ENCODE results near the gene NLRP14.

The NLRP14 gene

DNA sequence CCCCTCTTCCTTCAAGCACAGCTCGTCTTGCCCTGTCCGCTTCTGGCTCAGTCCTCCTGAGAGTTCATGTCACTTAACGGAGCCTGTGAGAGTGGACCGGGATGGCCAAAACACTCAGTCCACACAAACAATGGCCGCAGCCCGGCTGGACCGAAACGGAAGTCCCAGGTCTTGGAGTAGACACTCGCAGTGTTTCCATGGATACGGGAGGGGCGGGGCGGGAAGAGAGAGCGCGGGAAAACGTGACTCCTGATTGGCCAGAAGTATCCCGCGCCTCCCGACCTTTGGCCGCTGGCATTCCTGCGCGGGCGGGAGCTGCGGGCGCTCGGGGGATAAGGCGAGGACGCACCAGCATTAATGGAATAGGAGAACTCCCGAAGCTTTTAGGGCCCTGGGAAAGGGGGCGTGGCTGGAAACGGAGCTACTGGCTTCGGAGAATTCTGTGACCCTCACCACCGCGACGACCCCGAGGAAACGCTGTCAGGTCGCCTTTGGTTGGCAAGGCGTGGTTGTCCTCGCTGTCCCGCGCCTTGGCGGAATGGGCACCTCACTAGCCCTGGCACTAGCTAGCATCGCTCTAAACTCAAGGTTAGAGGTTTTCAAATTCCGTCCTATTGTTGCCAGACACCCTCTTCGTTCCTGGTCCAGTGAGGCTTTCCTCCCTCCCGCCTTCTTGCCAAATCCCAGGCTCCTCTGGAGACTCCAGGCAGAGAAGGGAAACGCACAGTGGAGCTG is at the start of gene NLRP14, which contains the start of gene ZNF214:
NLRP14 (plus strand) TSS at position 297 of the 735 bp plus-strand sequence. CDS start 18,108 bp downstream, outside the sequence.
ZNF214 (minus strand) TSS at position 164 of the 735 bp plus-strand sequence. CDS start 17,511 bp downstream, outside the sequence.
- no peak for DNase-seq

DNA sequence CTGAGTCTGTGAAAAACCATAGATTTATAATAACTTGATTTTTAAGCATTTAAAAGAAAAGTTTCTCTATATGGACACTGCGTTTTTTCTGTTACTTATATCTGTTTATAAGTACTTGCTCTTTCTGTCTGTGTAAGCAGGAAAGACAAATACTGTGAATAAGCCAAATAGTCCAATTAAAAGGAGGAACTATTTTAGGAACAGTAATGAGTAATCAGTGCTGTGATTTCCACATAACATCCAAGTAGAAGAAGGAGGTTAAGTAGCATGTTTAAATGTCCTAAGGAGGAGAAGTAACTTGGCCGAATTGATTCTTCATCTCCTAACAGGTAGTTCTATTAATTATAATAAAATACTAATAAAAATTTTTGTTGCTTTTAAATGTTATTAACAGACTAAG is 40.9 kb upstream of the NLRP14 start:
- DNase-seq: no peak

DNA sequence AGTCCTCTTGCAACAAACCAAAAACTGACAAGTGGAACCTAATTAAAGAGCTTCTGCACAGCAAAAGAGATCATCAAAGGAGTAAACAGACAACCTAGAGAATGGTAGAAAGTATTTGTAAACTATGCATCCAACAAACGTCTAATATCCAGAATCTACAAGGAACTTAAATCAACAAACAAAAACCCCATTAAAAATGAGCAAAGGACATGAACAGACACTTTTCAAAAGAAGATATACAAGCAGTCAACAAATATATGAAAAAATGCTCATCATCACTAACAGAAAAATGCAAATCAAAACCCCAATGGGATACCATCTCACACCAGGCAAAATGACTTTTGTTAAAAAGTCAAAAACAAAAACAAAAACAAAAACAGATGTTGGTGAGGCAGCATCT is 33.8 kb upstream of the NLRP14 start:
- no peak for DNase-seq

GRCh38 chr11:6988506-6988905 is 31.8 kb upstream of the NLRP14 start:
- DNase-seq: no peak

DNA sequence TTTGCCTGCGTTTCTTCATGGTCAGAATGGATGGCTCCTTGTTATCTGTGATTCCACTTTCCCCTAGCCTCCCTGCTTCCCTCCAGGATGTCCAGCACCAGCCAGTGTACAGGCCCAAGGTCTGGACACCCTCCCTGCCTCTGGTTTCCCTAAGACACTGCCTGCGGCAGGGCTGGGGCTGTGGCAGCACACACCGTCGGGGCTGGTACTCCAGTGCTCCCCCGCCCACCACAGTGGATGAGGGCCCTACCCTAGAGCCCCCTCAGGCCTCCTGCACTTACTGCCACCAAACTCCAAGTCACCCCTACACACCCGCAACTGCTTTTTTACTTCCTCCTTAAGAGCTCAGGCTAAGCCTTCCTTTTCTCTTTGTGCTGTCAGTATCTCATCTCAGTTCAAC is 29.1 kb upstream of the NLRP14 start:
- no peak for DNase-seq

DNA sequence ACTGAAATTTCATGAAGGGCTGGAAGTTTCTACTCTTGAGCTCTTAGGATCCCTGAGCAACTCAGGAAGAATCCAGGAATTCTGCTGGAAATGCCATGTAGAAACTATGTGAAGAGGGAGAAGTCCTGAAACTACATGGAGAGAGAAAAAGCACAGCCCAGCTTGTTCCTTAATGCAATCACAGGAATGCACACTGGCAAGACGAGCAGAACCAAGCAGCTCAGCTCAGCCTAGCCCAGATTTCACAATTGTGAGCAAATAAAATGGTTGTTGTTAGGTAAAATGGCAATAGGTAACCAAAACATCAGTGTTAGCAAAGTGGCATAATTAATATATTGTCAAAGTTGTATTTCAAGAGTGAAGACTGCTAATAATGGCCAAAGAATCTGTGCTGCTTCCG is 28.3 kb upstream of the NLRP14 start:
- DNase-seq: no peak

- DNase-seq: no peak
Measured at GRCh38 chr11:6992457-6993417, 27.5 kb upstream of the NLRP14 start.

DNA sequence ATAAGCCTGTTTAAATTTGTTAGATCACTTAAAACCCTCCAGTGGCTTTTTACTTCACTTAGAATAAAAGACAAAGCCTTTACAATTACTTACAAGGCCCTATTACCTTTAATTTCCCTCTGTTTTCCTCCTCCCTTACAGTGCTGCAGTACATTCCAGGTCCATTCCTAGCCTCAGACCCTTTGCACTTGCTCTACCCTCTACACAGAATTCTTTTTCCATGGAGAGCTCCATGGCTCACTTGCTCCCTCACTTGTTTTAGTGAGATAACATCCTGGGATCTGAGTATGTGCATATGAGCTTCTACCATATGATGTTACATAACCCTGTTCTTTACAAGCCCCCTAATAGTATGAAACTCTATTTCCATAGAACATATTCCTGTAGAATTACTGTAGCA is 24.6 kb upstream of the NLRP14 start:
- no peak for DNase-seq

- DNase-seq: no peak
Measured at GRCh38 chr11:7004482-7004881, 15.8 kb upstream of the NLRP14 start.

DNA sequence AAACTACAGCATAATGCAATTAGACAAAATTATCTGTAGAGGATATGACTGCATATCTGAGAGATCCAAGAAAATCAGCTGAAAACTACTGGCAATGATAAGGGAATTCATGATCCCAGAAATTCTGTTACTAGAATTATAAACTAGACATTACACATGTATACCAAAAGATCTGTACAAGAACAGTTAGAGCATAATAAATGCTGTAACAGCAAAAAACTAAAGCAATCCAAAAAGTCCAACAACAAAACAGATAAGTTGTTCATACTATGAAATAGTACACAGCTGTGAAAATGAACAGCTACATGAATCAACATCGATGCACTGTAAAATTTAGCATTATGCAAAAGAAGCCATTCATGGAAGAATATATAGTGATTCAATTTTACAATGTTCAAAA is 6.2 kb upstream of the NLRP14 start:
- no peak for DNase-seq

- no peak for DNase-seq
Measured at GRCh38 chr11:7016011-7016410, 4.3 kb upstream of the NLRP14 start.

DNA sequence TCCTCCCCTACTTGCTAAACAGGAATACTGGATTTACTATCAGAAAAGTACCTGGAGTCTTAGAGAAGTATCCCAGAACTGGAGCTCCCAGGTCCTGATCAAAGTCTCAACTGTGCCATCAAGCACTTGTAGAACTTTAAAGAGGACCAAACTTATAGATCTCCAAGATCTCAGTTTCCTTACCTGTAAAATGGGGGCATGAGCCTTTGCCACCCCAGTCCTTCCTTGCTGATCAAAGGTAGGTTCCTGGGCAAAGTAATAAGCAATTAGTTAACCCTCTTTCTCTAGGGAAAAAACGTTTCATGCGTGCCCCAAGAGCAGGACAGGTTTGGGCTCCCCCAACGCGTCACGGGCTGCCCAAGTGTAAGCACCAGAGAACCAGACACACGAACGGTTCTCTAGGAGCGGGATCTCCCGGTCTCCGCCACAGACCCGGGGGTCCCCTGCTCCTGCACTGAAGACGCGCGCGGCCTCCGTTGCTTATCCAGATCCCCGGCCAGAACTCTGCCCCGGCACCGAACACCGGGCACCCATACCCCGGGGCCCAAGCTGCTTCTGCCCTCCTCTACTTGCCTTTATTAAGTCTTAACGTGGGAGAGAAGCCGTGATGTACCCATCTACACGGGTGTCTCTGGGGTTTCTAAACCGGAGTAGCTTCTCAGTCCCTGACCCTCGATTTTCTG is 638 bp upstream of the NLRP14 start:
- no peak for DNase-seq

- no peak for DNase-seq
Measured at GRCh38 chr11:7021318-7021717, 1.0 kb downstream of the NLRP14 start.

DNA sequence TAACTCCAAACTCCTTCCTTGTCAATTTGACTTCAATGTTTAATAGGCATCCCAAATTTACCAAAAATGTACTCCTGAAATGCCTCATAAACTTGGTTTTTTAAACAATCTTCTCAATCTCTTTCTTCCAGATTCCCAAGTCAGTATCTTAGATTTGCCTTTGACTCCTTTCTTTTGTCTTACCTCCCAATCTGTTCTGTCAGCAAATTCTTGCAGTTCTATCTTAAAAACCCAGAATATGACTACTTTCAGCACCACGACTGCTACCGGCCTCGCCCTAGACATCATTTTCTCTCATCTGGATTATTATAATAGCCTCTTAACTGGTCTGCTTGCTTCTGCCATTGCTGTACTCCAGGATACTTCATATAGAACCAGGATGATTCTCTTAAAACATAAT is 7.9 kb downstream of the NLRP14 start:
- no peak for DNase-seq

GRCh38 chr11:7030836-7031235 is 10.6 kb downstream of the NLRP14 start:
- no peak for DNase-seq

- DNase-seq: no peak
Measured at GRCh38 chr11:7031471-7031871, 11.2 kb downstream of the NLRP14 start.

DNA sequence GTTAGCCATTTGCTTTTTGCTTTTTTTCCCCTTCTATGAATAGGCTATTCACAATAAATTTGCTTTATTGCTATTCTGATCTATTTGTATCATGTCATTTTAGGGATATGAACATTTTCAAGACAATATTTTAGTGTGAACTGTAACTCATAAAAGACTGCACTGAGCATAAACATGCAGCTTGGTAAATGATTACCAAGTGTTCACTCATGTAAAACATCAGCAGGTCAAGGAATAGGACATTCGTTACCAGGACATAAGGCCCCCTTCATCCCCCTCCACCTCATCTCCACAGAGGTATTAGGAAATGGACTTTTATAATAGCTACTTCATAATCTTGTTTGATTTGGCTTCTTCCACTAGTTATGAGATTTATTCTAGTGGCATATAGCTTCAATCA is 12.4 kb downstream of the NLRP14 start:
- no peak for DNase-seq

GRCh38 chr11:7034019-7034418 is 13.7 kb downstream of the NLRP14 start:
- no peak for DNase-seq

GRCh38 chr11:7046474-7047175 is 26.3 kb downstream of the NLRP14 start:
- no peak for DNase-seq

DNA sequence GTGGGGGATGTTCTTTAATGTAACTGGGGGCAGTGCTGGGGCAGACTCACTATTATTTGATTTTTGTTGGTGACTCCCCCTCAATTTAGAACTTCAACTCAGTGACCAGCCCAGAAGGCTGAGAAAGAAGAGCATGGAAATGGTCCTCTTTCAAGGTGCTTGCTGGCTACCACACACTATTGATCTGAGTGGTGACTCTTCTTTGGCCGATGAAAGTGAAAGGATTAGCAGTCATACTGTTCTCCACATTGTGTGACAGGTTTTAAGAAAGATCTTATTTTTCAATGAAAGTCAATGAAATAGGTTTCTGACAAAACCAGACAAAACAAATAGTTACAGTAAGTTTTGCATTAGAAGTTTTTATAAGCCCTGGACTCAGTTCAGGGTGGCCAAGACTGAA is 29.9 kb downstream of the NLRP14 start:
- DNase-seq: no peak

DNA sequence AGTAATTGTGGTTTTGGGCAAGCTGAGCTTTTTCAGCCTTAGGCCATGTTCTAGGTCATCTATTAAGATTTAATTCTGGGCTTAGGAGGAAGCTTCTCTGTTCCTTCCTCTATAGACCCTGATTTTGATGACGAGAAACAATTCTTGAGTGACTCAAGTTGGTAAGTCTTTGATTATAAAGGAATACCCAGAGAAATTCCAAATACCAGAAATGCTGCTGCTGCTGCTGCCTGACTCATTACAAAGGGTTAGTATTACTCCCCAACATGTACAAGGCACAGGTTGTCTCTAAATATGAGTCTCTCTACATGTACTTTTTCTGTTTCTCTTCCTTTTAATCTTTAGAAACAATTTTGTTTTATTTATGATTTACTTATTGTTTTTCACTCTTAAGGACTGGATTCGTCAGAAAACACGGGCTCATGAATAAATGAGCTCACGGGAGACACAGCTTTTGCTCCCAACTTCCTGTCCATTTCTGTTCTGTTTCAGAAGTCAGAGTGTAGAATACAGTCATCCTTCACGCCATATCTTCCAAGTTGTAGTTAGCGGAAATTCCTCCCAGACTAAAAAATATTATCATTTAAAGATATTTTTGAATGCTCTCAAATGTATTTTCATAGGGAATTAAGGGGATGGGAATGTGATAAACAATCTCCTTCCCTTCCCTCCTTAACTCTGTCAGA is 36.7 kb downstream of the NLRP14 start:
- no peak for DNase-seq

DNA sequence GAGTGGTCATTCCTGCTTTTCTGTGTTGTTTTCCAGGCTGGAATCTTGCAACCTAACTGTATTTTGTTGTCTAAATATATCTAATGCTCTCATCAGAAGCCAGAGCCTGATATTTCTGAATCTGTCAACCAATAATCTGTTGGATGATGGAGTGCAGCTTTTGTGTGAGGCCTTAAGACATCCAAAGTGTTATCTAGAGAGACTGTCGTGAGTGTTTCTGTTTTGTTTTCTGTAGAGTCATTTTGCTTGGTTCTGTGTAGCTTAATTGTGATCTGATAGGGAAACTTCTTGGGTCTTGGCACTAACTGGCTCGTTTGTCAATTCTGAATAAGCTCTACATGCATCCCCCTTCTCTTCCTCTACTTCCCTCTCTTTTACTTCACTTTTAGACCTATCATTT is 37.4 kb downstream of the NLRP14 start:
- no peak for DNase-seq
